SK-N-SH (cell line): Measurements from ENCODE around the gene SCML2. TPM values are rescaled to one million over a fixed set of nuclear protein-coding genes. Genes with fewer than 3 reads are reported as not detected.

Experiments
- CTCF ChIA-PET: fragments of 300-600, 350-600 bp; formaldehyde crosslinking; extraction: SDS; loops from one replicate; lab custom pipeline; 2021; lab: Yijun Ruan, JAX
- POLR2A ChIA-PET: fragments of 350-600 bp; sonication (Branson Sonifier 250); formaldehyde crosslinking; extraction: SDS; loops from one replicate; lab custom pipeline; 2020; ENCODE audit warnings: antibody characterized with exemption, inconsistent platforms; lab: Yijun Ruan, JAX
- DNase-seq: peaks from one replicate; pipeline ENCODE4 v3.0.0; 2012
- H2AFZ ChIP-seq: fragments of 200-600 bp; sonication (generic); 2 replicates; pipeline ENCODE4 v1.8.1; 2016; ENCODE audit warnings: antibody characterized with exemption, mild to moderate bottlenecking, low read depth
- H3F3A ChIP-seq: fragments of 200-600 bp; sonication (generic); replicated peaks from 2 replicates; pipeline ENCODE3; 2016; ENCODE audit warnings: antibody characterized with exemption, mild to moderate bottlenecking; ENCODE audit not compliant: insufficient read depth
- H3K27ac ChIP-seq, 2 experiments: fragments of 200-500 bp in 1 of 2; fragments of 200-600 bp in 1 of 2; sonication (Bioruptor generic) in 1 of 2; sonication (generic), shearing (Covaris generic) in 1 of 2; 2 replicates each; pipeline versions ENCODE4 v1.5.1 to v1.6.1; 2014 to 2016; ENCODE audit warnings: low read depth in 2 of 2, inconsistent platforms in 1 of 2, low read length in 1 of 2, mild to moderate bottlenecking in 1 of 2, mixed read lengths in 1 of 2
- H3K27me3 ChIP-seq: fragments of 200-600 bp; sonication (generic), shearing (Covaris generic); 2 replicates; pipeline ENCODE4 v1.6.1; 2016; ENCODE audit warnings: mixed run types; ENCODE audit not compliant: insufficient read depth
- H3K36me3 ChIP-seq, 2 experiments: fragments of 200-500 bp in 1 of 2; fragments of 200-600 bp in 1 of 2; sonication (Bioruptor generic) in 1 of 2; sonication (generic) in 1 of 2; replicated peaks in 1 of 2; 2 replicates each; pipeline versions ENCODE3 to v1.5.1; 2014 to 2016; ENCODE audit warnings: low read length in 1 of 2, mild to moderate bottlenecking in 1 of 2; ENCODE audit not compliant: insufficient read depth in 2 of 2, control insufficient read depth in 1 of 2
- H3K4me1 ChIP-seq, 2 experiments: fragments of 200-500 bp in 1 of 2; fragments of 200-600 bp in 1 of 2; sonication (Bioruptor generic) in 1 of 2; sonication (generic), shearing (Covaris generic) in 1 of 2; 2 replicates each; pipeline versions ENCODE4 v1.5.1 to v1.6.1; 2014 to 2016; ENCODE audit warnings: low read depth in 1 of 2, low read length in 1 of 2, mixed run types in 1 of 2; ENCODE audit not compliant: insufficient read depth in 2 of 2, control insufficient read depth in 1 of 2
- H3K4me2 ChIP-seq: fragments of 200-600 bp; sonication (generic), shearing (Covaris generic); 2 replicates; pipeline ENCODE4 v1.6.1; 2017; ENCODE audit warnings: mixed run types
- H3K4me3 ChIP-seq, 2 experiments: fragments of 200-500 bp in 1 of 2; fragments of 200-600 bp in 1 of 2; sonication (Bioruptor generic) in 1 of 2; sonication (generic), shearing (Covaris generic) in 1 of 2; 2 replicates each; pipeline versions ENCODE4 v1.5.1 to v1.8.1; 2014 to 2016; ENCODE audit warnings: low read depth in 2 of 2, inconsistent platforms in 1 of 2, low read length in 1 of 2, mild to moderate bottlenecking in 1 of 2, mixed read lengths in 1 of 2, moderate library complexity in 1 of 2
- H3K79me2 ChIP-seq: fragments of 200-600 bp; sonication (generic); 2 replicates; pipeline ENCODE4 v1.8.1; 2017; ENCODE audit warnings: mild to moderate bottlenecking; ENCODE audit not compliant: insufficient read depth
- H3K9ac ChIP-seq: fragments of 200-600 bp; sonication (generic); 2 replicates; pipeline ENCODE4 v1.6.1; 2017; ENCODE audit warnings: mixed run types
- H3K9me2 ChIP-seq: fragments of 200-600 bp; sonication (generic); 2 replicates; pipeline ENCODE4 v1.6.1; 2017; ENCODE audit warnings: mixed run types
- H3K9me3 ChIP-seq: fragments of 200-600 bp; sonication (generic); 2 replicates; pipeline ENCODE4 v1.6.1; 2017; ENCODE audit warnings: mixed run types, mild to moderate bottlenecking, moderate library complexity
- H4K20me1 ChIP-seq: fragments of 200-600 bp; sonication (generic); 2 replicates; pipeline ENCODE4 v1.6.1; 2017; ENCODE audit warnings: mild to moderate bottlenecking, mixed run types; ENCODE audit not compliant: insufficient read depth
- CHD2 ChIP-seq: fragments of 150-350 bp; IDR thresholded peaks from 2 replicates; pipeline ENCODE4 v1.6.1; 2018; ENCODE audit warnings: low read length; ENCODE audit not compliant: partially characterized antibody
- FOSL2 ChIP-seq: IDR thresholded peaks from 2 replicates; pipeline ENCODE4 v1.4.0; 2012; ENCODE audit warnings: low read depth, mild to moderate bottlenecking, moderate library complexity, borderline replicate concordance
- FOXJ3 ChIP-seq: sonication (generic); formaldehyde crosslinking; IDR thresholded peaks from 2 replicates; pipeline ENCODE4 v1.5.1; 2020; ENCODE audit warnings: mild to moderate bottlenecking, missing genetic modification reagents
- GABPA ChIP-seq: IDR thresholded peaks from 2 replicates; pipeline ENCODE4 v1.4.0; 2012; ENCODE audit warnings: low read depth, mild to moderate bottlenecking
- MEF2A ChIP-seq: IDR thresholded peaks from 2 replicates; pipeline ENCODE4 v1.4.0; 2012; ENCODE audit warnings: low read depth, borderline replicate concordance
- MXI1 ChIP-seq: IDR thresholded peaks from 2 replicates; pipeline ENCODE4 v1.6.1; 2012; ENCODE audit warnings: mild to moderate bottlenecking, low read depth, low read length, improper control_type of control experiment
- NFIC ChIP-seq: IDR thresholded peaks from 2 replicates; pipeline ENCODE4 v1.4.0; 2012; ENCODE audit warnings: borderline replicate concordance
- PBX3 ChIP-seq: IDR thresholded peaks from 2 replicates; pipeline ENCODE4; 2012
- RAD21 ChIP-seq: IDR thresholded peaks from 2 replicates; pipeline ENCODE4 v1.6.1; 2012; ENCODE audit warnings: mild to moderate bottlenecking, low read length
- RCOR1 ChIP-seq: fragments of 150-350 bp; IDR thresholded peaks from 2 replicates; pipeline ENCODE4 v1.6.1; 2017; ENCODE audit warnings: antibody characterized with exemption, low read length
- REST ChIP-seq: IDR thresholded peaks from 2 replicates; pipeline ENCODE4 v1.6.1; 2012; ENCODE audit warnings: mild to moderate bottlenecking, low read depth, low read length, moderate library complexity
- SIN3A ChIP-seq: IDR thresholded peaks from 2 replicates; pipeline ENCODE4 v1.6.1; 2012; ENCODE audit warnings: low read depth, mild to moderate bottlenecking, low read length, moderate library complexity, borderline replicate concordance
- SMC3 ChIP-seq: IDR thresholded peaks from 2 replicates; pipeline ENCODE4 v1.6.1; 2012; ENCODE audit warnings: low read depth, low read length, improper control_type of control experiment
- TAF1 ChIP-seq: IDR thresholded peaks from 2 replicates; pipeline ENCODE4 v1.6.1; 2012; ENCODE audit warnings: low read depth, mild to moderate bottlenecking, low read length, moderate library complexity, borderline replicate concordance
- TCF12 ChIP-seq: IDR thresholded peaks from 2 replicates; pipeline ENCODE4 v1.4.0; 2012
- YY1 ChIP-seq: IDR thresholded peaks from 2 replicates; pipeline ENCODE4 v1.4.0; 2012; ENCODE audit warnings: low read depth, mild to moderate bottlenecking
- ZBTB33 ChIP-seq: IDR thresholded peaks from 2 replicates; pipeline ENCODE4 v1.4.0; 2012; ENCODE audit warnings: low read depth, borderline replicate concordance
- WGBS: methylation state at CpG from one replicate; pipeline ENCODE4 v1.1.6; 2017; ENCODE audit warnings: low lambda C conversion rate; 5-methylcytosine and 5-hydroxymethylcytosine counted together
- polyA plus RNA-seq, 3 experiments: library from polyadenylated mRNA; depleted of rRNA; stranded (reverse); fragments of >200 nt; gene quantifications; 2 replicates each; pipeline ENCODE4 v1.2.3, GENCODE V29; 2012
- TF ChIP-seq, protein P1 (sequence below): fragments of 200-600 bp; sonication (generic); IDR thresholded peaks from 2 replicates; pipeline ENCODE4 v1.6.1; 2017; ENCODE audit warnings: antibody characterized with exemption, mild to moderate bottlenecking, moderate library complexity
- TF ChIP-seq, protein P2 (sequence below): IDR thresholded peaks from 2 replicates; pipeline ENCODE4 v1.4.0; 2012; ENCODE audit warnings: low read depth
- TF ChIP-seq, protein P3 (sequence below): IDR thresholded peaks from 2 replicates; pipeline ENCODE4 v1.4.0; 2012; ENCODE audit warnings: low read depth, borderline replicate concordance

Gene SCML2
- polyA plus RNA-seq, 1 of the 3 experiments (the other 2 are of a cell fraction): 3.2 TPM

DNA sequence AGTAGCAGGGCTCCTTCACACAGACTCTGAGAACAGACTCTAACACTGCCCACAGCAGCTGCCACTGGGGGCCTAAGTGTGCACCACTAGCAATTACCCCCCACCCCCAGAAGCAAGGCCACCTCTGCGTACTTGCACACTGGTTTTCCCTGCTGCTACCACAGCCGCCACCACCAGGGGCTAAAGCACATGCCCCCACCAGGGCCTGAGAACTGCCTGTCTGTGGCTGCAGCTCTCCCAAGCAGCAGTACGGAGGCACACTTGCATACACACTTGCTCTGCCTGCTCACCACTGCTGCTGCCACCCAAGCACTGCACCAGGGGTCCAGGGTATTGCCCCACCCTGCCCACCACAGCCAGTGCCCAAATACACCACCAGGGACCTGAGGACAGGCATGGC lies 59.6 kb downstream of the SCML2 start:
- no peak for DNase-seq
- ChIA-PET POLR2A (no interaction called here), CTCF (no interaction called here)

More for the DNA sequence above, 59.6 kb downstream of the SCML2 start:
- H3K4me1 ChIP-seq: no peaks in the 10 kb centered on the region
- 30% methylated on average over 3 of the region's 3 CpGs for WGBS
- no peaks in the 10 kb centered on the region for H3K9me2 ChIP-seq
- H3K36me3 ChIP-seq: no peaks in the 10 kb centered on the region
- no peaks in the 10 kb centered on the region; the same call in 1 of the 2 replicates for H3K9me3 ChIP-seq
- H3K4me2 ChIP-seq: no peak overlapping the region
- H3K27me3 ChIP-seq: no peaks in the 10 kb centered on the region
- H3F3A ChIP-seq: no peaks in the 10 kb centered on the region
- TF ChIP-seq MXI1: no peak
- TF ChIP-seq REST: no peak
- TF ChIP-seq, protein P1, sequence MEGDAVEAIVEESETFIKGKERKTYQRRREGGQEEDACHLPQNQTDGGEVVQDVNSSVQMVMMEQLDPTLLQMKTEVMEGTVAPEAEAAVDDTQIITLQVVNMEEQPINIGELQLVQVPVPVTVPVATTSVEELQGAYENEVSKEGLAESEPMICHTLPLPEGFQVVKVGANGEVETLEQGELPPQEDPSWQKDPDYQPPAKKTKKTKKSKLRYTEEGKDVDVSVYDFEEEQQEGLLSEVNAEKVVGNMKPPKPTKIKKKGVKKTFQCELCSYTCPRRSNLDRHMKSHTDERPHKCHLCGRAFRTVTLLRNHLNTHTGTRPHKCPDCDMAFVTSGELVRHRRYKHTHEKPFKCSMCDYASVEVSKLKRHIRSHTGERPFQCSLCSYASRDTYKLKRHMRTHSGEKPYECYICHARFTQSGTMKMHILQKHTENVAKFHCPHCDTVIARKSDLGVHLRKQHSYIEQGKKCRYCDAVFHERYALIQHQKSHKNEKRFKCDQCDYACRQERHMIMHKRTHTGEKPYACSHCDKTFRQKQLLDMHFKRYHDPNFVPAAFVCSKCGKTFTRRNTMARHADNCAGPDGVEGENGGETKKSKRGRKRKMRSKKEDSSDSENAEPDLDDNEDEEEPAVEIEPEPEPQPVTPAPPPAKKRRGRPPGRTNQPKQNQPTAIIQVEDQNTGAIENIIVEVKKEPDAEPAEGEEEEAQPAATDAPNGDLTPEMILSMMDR: no peak
- no peak for TF ChIP-seq PBX3
- no peak for TF ChIP-seq NFIC
- TF ChIP-seq TCF12: no peak
- no peak for TF ChIP-seq ZBTB33
- no peak for TF ChIP-seq FOXJ3 (CRISPR knock-in tag)
- no peak for TF ChIP-seq SIN3A
- TF ChIP-seq CHD2: no peak
- no peak for TF ChIP-seq RCOR1
- TF ChIP-seq SMC3: no peak
- TF ChIP-seq, protein P2, sequence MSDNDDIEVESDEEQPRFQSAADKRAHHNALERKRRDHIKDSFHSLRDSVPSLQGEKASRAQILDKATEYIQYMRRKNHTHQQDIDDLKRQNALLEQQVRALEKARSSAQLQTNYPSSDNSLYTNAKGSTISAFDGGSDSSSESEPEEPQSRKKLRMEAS: no peak
- TF ChIP-seq TAF1: no peak
- no peak for TF ChIP-seq RAD21
- no peak for TF ChIP-seq GABPA
- TF ChIP-seq FOSL2: no peak
- TF ChIP-seq, protein P3, sequence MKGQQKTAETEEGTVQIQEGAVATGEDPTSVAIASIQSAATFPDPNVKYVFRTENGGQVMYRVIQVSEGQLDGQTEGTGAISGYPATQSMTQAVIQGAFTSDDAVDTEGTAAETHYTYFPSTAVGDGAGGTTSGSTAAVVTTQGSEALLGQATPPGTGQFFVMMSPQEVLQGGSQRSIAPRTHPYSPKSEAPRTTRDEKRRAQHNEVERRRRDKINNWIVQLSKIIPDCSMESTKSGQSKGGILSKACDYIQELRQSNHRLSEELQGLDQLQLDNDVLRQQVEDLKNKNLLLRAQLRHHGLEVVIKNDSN: no peak
- TF ChIP-seq YY1: no peak
- no peak for TF ChIP-seq MEF2A
- H3K79me2 ChIP-seq: no peaks in the 10 kb centered on the region
- H4K20me1 ChIP-seq: no peaks in the 10 kb centered on the region
- H2AFZ ChIP-seq: no peak overlapping the region
- H3K27ac ChIP-seq: no peak overlapping the region
- H3K4me3 ChIP-seq: no peak overlapping the region
- H3K9ac ChIP-seq: no peak overlapping the region
